Cerebellar cortex (tissue), 1 donor: ENCODE results near the gene MYCL.

Experiments used
- DNase-seq: peaks from one replicate; pipeline ENCODE4 v3.0.0-alpha.2; 2015; ENCODE audit warnings: low spot score

MYCL gene

GRCh38 chr1:39852214-39852791 is 49.4 kb downstream of the MYCL start:
- DNase-seq, result peak; percentile 66

GRCh38 chr1:39850606-39851216 is 51.0 kb downstream of the MYCL start:
- DNase-seq, result no peak

GRCh38 chr1:39849203-39849602 is 52.5 kb downstream of the MYCL start:
- no peak for DNase-seq

- no peak for DNase-seq
Measured at GRCh38 chr1:39847940-39848339, 53.8 kb downstream of the MYCL start.

GRCh38 chr1:39846796-39847195 is 54.9 kb downstream of the MYCL start:
- DNase-seq, result no peak

GRCh38 chr1:39845569-39846566 is 55.8 kb downstream of the MYCL start:
- peak; percentile 33 for DNase-seq
